NCI-H2196 (cell line): ENCODE results near the gene EFHC1.
"Not testable (repeated sequence)": the region's sequence is repeated elsewhere in the genome, so short reads cannot be mapped to it uniquely, and the experiment has no call there.

Experiments
- DNase-seq: peaks from one replicate; lab custom pipeline; 2025; ENCODE audit not compliant: unreplicated experiment; lab: John Stamatoyannopoulos, UW

EFHC1 gene

DNA sequence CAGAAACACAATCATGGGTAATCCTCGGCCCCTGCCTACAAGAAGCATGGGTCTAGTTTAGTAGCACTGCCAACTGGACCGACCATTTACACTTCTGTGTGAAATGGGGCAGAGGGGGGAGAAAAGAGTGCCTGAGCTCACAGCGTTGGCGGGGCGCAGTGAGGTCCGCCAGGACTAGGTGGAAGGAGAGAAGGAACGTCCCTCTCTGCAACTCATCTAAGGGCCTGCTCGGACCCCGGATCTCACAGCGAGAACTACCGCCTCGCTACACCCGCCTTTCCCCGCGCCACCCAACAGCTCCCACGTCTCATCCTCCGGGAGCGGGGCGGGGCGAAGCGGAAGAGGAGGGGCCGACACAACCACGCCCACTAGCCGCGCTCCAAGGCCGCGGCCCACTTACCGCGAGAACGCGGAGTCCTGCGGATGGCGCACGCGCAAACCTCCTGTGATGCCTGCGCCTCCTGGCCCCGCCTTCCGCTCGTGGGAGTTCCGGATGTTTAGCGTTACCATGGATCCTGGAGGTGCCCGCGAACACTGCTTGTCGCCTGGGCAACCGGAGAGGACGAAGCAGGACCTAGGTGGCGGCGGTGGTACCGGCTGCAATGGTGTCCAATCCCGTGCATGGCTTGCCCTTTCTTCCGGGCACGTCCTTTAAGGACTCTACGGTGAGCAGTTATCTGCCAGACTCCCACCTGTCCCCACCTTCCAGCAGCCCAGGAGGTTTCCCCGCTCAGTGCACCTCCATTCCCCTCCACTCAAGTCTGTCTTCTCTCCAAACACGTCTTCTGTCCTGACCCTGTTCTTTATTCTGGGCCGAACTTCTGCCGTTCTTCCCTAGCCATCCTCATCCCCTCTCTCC, at the start of gene EFHC1:
EFHC1 (plus strand) TSS at position 534 of the 859 bp plus-strand sequence; CDS start at position 603, 69 bp downstream.
- peak; percentile 99 for DNase-seq

DNA sequence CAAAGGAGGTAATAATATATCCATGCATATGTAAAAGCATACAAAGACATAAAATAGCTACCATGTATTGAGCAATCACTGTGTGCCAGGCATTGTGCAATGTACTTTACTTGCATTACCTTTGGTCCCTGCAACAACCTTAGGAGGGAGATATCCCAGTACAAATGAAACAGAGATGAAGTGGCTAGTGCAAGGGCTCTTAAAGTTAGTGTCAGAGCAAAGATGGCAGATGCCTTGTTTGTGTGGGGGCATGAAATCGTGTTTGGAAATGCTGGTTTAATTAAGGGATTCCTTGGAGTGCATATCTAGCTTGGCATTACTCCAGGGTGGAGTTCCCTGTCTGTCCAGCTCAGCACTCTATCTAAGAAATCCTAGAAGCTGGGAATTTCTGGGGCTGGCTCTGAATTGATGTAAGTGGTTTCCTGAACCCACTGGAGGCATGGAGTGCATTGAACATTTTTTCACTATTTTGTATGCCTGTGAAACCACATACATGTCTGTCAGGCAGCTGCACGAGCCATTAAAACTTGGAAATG, 48.4 kb upstream of the EFHC1 start:
- no peak for DNase-seq

- no peak for DNase-seq
Observed at GRCh38 chr6:52373151-52373690, 46.9 kb upstream of the EFHC1 start.

DNA sequence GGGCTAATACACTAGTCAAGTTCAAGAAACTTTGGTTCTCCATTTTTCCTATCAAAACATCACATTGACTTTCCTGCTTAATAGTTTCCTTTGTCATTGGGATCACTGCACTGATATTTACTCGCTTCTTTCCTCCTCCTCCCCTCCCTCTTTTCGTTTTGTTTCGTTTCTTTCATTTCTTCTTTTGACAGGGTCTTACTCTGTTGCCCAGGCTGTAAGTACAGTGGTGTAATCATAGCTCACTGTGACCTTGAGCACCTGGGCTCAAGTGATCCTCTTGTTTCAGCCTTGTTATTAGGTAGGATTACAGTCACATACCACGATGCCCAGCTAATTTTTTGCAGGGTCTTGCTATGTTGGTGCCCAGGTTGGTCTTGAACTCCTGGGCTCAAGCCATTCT, 45.9 kb upstream of the EFHC1 start:
- no peak for DNase-seq

DNA sequence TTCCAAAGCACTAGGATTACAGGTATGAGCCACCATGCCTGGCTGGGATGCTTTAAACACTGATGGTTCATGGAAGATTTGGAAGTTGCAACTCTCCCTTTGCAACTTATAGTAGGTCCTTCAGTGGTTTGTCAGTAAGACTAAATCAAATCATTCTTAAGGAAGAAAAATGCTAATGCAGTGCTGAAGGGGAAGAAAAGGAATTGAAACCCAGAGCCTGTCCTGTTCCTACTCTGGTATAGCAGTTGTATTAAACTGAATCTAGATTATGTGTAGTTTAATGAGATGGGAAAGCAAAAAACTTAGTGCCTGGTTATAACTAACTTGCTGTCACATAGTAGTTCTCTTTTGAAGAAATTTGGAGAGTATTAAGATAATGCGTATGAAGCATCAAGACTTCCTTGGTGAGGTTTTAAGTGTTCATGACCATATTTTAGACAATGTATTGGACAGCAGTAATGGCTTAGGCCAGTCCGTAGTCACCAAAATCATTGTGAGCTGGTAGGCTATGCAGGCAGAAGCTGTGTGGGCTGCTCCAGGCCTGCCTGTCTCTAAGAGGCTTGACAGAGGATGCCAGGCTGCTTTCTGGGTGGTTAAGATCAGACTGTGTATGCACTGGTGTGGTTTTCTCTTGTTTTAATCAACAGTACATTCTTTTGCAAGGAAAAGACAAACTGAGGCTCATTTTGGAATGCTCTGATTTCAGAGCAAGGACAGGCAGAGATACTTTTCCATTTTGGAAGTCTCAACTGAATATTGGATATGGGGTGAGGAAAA, 44.2 kb upstream of the EFHC1 start:
- no peak for DNase-seq

- no peak for DNase-seq
Observed at GRCh38 chr6:52376763-52377162, 43.4 kb upstream of the EFHC1 start.

- no peak for DNase-seq
Observed at GRCh38 chr6:52377538-52378221, 42.5 kb upstream of the EFHC1 start.

- DNase-seq = no peak
Observed at GRCh38 chr6:52381249-52381648, 38.9 kb upstream of the EFHC1 start.

DNA sequence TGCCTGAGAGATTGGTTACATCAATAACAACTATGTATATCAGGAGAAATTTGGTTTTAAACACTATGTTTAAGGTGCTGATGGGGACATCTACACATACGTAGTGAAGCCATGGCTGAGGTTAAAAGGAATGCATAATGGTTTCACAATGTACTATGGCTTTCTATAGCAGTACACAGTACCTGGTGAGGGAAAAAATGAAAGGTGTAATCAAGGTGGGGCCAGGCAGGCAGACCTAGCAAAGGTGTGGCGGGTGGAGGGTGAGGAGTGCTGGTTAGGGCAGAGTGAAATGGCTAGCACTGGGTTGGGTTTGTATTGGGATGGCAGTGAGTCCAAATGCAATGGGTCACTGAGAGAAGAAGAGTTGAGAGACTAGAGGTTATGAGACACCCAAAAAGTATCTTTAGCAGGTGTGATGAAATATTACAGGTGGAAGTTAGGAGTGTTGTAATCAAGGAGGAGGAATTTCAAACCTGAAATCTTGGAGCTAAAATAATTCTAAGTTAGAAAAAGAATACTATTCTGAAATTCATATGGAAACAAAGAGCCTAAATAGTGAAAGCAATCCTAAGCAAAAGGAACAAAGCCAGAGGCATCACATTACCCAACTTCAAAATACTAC, 35.9 kb upstream of the EFHC1 start:
- DNase-seq = no peak

DNA sequence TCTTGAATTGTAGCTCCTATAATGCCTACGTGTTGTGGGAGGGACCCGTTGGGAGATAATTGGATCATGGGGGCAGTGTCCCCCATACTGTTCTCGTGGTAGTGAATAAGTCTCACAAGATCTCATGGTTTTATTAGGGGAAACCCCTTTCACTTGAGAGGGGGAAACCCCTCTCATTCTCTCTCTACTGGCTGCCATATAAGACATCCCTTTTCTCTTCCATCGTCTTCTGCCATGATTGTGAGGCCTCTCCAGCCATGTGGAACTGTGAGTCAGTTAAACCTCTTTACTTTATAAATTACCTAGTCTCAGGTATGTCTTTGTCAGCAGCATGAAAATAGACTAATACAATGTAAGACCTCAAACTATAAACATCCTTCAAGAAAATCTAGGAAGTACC, 35.1 kb upstream of the EFHC1 start:
- DNase-seq = no peak

DNA sequence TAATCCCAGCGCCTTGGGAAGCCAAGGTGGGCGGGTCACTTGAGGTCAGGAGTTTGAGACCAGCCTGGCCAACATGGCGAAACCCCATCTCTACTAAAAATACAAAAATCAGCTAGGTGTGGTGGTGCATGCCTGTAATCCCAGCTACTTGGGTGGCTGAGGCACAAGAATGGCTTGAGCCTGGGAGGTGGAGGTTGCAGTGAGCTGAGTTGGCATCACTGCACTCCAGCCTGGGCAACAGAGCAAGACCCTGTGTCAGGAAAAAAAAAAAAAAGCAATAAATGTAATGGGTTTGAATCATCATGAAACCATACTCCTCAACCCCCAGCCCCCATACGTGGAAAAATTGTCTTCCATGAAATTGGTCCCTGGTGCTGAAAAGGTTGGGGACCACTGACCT, 32.0 kb upstream of the EFHC1 start:
- DNase-seq = not testable (repeated sequence)

DNA sequence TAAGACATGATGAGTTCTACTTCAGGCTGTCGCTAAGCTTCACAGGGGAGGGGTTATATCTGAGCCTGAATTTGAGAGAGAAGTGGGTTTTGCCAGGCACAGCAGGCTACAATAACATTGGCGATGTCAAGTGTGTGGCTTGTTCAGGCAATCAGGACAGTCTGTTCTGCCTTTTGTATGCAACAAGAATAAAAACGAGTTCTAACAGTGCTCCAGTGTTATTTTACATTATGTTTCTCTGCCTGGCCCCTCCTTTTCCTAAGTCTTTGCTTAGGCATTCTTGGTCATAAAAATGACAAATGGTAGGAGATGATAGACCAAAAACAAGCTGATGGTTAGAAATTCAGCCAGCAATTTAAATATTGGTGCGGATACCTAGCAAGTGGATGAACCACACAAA, 31.4 kb upstream of the EFHC1 start:
- DNase-seq = no peak

DNA sequence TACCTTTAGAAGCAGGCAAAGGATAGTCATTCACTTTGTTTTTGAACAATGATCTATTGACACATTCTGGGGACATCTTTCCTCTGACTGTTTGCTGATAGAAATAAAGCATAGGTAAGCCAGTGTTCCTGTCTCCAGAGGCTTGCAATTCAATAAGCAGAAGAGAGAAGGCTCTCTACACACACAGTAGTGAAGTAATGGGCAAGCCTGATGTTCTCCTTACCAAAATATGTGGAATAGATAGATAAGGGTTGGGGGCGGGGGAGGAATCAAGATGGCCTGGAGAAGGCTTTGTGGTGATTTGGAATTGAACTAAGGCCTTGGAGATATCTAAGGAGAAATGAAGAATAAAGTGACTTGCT, 30.9 kb upstream of the EFHC1 start:
- DNase-seq = no peak

DNA sequence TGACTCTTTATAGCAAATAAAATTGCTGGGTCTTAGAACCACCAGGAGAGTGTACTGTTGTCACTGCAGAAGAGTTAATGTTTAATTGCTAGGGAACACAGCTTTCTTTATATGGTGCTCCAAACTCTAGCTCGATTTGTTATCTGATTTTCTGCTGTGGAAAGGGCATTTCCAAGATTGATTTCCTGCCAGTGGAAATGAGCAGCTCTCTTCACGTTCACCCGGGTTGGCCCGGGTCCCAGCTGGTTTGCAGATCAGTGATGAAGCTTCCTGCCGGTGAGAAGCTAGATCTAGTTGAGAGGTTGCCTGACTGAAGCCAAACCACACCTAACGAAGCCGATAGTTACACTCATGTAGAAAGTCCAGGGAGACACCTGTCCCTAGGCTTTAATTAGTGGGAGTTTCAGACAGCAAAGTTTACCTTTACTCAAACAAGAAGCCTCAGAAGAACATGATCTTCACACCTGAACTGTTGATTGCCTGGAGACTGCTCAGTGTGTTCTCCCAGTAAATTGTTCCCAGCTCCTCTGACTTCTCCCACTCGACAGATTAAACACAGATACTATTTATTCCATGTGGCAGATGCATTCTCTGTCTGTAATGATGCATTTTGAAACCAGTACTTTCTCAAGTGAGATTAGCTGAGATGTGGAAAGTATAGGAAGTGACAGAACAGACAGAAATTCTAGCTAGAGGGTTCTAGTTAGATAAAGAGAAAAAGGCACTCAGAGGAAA, 30.3 kb upstream of the EFHC1 start:
- DNase-seq = peak; percentile 83

GRCh38 chr6:52390361-52390727, 29.8 kb upstream of the EFHC1 start:
- peak; percentile 13 for DNase-seq

- no peak for DNase-seq
Observed at GRCh38 chr6:52391599-52391998, 28.5 kb upstream of the EFHC1 start.

DNA sequence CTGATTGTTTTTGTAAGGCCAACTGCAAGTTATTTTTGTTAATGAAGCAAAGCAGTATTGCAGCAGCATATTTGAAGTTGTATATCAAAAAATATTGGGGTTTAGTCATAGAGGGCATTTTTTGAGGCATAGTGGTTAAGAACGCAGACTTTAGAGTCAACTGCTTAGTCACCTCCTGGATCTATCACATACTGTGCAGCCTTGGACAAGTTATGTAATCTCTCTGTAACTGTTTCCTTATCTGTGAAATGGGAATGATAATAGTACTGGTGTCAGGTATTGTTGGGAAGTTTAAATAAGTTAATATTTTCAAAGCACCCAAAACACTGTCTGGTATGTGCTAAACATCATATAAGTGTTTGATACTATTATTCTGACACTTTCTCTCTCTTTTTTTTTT, 27.2 kb upstream of the EFHC1 start:
- no peak for DNase-seq

GRCh38 chr6:52393780-52394179, 26.4 kb upstream of the EFHC1 start:
- DNase-seq = no peak

DNA sequence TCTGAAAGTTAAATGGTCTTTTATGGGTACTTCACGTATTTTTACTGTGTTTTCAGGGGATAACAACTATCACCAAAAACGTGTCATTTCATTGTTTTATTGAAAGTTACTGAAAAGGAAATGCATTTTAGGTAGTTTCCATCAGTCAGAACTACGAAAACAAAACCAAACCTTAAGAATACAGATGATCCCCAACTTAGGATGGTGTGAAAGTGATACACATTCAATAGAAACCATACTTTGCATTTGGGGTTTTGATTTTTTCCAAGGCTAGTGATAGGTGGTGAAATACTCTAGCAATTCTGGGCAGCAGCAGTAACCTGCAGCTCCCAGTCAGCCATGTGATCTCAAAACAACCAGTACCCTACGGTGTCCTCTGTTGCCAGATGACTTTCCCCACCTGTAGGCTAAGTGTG, 25.9 kb upstream of the EFHC1 start:
- no peak for DNase-seq

- DNase-seq = no peak
Observed at GRCh38 chr6:52395969-52396368, 24.2 kb upstream of the EFHC1 start.
